CD4-positive, alpha-beta T cell treated with Interleukin-21 for 1 hour (primary cell): Measurements from ENCODE around the gene CTBP2.
"Not testable (repeated sequence)": the region's sequence is repeated elsewhere in the genome, so short reads cannot be mapped to it uniquely, and the experiment has no call there.

ENCODE experiments used
- DNase-seq: peaks from one replicate; pipeline ENCODE4 v3.0.0-alpha.2; 2020

The CTBP2 gene

GRCh38 chr10:125156739-125157480 is 3.5 kb downstream of the CTBP2 start:
- no peak for DNase-seq

GRCh38 chr10:125156196-125156595 is 4.2 kb downstream of the CTBP2 start:
- no peak for DNase-seq

DNA sequence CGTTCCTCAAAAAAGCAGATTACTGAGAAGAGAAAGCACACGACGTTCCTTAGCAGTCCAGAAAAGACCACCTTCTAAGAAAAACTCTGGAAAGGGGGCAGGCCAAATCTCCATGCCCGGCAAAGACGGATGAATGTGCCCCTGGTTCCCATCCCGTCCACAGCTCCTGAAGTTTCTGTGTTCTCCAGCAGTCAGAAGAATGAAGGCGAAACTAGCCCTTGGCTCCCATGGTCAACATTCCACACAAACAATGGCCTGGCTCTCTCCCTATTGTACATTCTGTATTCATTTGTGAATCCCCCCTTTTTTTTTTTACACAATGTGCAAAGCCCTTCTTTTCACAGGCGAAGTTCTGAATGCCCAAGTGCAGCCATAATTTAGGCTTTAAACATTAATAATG is 5.3 kb downstream of the CTBP2 start:
- DNase-seq, result no peak

DNA sequence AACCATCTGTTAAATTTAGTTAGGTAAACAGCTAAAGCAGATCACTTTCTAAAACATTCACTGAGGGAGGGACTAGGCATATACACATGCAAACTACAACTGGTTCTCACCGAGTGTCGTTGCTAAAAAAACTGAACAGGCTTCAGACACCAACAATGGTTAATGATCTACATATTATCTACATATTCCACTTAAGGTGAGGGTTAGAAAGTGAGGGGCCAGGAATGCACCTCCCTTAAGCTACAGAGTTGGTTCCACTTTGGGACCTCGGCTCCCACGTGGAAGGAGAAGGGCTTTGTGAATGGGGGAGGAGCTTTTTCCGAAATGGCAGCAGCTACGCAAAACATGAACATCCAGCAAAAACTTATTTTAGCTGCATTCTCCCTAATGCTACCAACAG is 5.8 kb downstream of the CTBP2 start:
- no peak for DNase-seq

DNA sequence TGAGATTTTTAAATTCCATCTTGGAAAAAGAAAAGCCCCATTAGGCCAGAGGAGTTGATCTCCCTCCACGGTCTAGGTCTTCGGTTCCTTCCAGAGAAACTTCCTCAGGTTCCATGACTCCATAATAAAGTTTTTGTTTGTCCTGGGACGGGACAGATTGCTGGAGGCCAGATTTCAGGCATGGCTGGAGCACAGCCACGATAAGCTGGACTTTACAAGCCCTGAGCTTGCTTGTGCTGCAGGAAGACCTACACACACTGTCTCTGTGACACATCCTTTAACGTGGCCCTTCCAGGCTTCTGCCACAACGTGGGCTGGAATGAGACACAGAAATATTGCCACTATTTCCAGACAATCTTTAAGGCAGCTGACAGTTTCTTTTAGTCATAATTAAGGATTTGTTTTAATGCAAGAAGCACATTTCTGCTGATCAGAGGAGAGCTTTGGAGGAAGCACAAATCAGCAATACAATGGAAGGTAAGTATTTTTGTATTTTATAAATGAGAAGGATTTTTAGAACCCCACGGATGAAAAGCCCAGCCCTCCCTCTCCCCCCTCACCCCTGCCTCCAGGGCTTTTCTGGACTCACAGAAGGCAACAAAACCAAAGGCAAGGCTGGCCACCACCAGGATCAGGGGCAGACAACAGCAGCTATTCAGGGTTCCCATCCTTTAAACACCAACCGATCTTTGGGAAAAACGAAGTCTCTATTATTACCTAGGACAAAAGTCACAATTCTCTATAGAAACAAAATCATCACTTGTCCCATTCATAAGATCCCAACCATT is 6.5 kb downstream of the CTBP2 start:
- DNase-seq, result no peak

GRCh38 chr10:125152450-125153368 is 7.7 kb downstream of the CTBP2 start:
- DNase-seq, result no peak

DNA sequence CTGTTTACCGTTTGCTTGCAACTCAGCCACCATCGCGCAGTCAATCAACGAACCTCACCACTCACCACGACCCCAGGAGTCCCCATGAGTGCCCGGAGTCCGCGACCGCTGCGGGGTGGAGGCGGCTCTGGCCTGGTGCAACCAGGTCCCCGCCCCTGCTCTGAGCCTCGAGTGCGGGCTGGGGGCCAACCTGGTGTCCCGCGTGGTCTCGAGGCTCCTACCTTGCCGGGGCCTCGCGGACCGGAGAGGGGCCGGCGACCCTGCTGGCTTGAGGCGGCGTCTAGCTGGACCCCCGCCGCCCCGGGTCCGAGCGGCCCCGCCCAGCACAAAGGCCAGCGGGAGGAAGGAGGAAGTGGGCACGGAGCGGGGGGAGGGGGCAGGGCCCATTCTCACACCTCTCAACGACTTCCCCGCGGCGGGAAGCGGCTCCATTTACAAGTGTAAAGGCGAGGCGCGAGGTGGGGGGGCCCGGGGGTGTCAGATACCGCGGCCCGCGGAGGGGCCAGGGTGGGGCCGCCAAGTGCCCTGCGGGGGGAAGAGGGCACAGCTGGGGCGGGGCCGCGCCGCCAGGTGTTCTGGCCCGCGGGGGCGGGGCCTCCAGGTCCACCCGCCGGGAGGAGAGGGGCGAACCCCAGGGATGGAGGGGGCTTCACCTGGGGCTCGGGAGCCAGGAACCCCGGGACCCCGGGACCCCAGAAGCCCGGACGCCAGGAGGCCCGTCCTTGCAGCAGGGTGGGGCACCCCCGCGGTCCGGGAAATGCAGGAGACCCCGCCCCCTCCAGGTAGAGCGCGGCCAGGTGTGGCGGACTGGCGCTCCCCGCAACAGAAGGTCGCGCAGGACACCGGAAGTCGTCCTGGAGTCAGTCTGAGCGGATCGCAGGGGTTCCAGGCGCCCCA is 8.6 kb downstream of the CTBP2 start:
- peak; percentile 16 for DNase-seq

GRCh38 chr10:125151170-125151552 is 9.2 kb downstream of the CTBP2 start:
- no peak for DNase-seq

- not testable (repeated sequence) for DNase-seq
These were observed 9.8 kb downstream of the CTBP2 start for GRCh38 chr10:125150376-125151083.

- DNase-seq, result no peak
These were observed 10.7 kb downstream of the CTBP2 start for GRCh38 chr10:125149680-125150047.

GRCh38 chr10:125149036-125149679 is 11.2 kb downstream of the CTBP2 start:
- no peak for DNase-seq

- no peak for DNase-seq
These were observed 11.8 kb downstream of the CTBP2 start for GRCh38 chr10:125148528-125148927.

- DNase-seq, result no peak
These were observed 12.4 kb downstream of the CTBP2 start for GRCh38 chr10:125147971-125148439.

DNA sequence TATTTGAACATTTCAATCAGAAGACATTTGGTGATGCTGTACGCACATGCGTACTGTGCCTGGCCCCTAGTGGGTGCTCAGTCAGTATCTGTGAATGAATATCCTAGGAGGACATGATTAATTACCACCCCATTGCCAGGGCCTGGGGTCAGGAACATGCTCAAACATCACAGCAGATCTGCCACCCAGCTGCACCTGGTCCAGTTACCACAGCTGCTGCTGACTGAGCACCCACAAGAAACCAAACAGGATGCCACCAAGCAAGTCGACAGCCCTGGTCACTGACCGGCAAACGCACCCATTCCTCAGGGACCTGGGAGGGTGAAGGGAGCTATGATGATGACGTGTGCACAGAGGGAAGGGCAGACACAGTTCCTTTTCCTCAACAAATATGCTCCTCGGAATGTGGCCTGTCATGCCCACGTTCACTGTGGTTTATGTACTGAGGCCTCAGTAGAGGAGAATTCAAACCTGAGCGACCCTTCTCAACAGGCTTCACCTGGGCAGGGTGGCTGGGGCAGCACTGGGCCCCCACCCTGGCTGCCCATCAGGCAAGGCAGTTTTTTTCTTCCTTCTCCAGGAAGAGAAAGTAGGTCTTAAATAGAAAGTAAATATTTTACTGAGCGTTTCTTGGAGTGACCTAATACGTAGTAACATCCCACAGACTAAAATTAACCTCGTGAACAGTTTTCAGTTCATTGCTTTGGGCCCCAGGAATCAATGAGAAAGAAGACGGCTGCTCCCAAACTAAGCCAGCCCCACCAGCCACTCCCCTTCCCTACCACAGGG is 13.4 kb downstream of the CTBP2 start:
- DNase-seq, result no peak

DNA sequence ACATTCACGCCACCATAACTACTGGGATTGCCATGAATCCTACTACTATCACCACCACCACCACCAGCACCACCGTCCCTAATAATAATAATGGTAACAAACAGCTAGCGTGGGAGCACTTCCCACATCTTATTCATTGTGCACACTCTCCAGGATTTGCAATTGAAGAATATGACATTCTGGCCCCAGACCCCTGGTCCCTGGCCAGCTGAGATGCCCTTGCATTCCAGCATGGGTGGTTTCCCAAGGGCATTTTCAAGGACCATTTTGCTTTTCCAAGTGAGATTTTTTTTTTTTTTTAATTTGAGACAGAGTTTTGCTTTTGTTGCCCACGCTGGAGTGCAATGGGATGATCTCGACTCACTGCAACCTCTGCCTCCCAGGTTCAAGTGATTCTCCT is 14.7 kb downstream of the CTBP2 start:
- no peak for DNase-seq

GRCh38 chr10:125144693-125145623 is 15.4 kb downstream of the CTBP2 start:
- DNase-seq, result no peak

- DNase-seq, result no peak
These were observed 16.2 kb downstream of the CTBP2 start for GRCh38 chr10:125144206-125144605.

DNA sequence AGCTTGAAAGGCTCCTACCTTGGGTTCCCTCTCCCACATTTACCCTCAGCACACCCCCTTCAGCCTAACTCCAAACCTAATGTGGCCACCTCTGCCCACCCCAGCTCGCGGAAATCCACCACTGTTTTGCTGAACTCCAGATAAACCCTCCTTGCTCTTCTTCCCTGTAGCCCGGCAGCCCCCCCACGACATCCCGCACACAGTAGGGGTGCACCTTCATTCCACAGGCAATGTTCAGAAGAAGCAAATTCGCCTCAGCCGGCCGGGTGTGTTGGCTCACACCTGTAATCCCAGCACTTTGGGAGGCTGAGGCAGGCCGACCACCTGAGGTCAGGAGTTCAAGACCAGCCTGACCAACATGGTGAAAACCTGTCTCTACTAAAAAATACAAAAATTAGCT is 17.4 kb downstream of the CTBP2 start:
- DNase-seq, result no peak
